ENCODE results near the gene PHF21A.
A peak's percentile ranks its signal among the peaks of the same experiment; 100 is the strongest.

The PHF21A gene

DNA sequence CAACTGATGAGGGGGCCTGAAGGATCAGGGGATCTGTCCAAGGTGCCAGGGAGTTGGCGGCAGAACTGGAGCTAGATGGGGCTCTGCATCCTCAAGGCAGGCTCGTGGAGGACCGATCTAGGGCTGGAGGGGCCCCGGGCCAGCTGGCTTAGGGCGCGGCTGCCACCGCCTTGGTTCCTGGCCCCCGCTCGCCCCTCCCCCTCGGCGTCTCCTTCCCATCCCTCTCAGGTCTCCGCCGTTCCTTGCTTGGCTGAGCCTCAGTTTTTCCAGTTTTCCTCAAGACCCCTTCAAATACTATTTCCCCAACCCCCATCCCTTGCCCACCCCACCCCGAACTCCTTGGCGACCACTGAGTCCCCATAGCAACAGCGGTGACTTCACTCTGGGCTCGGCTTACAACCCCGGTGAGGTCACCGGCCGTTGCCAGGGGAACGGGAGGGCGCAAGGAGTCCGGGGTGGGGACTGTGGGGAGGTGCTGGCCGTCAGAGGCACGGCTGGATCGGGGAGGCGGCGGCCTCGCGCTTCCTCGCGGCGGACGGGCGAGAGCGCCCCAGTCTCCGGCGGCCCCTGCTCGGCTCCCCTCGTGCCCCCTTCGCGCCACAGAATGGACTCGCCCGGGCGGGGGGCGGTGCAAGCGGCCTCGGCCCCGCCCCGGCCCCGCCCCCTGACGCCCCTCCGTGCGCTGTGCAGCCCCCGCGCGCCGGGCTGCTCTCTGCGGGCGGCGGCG lies 221.6 kb downstream of the PHF21A start:
- DNase-seq = peak; percentile 64

DNA sequence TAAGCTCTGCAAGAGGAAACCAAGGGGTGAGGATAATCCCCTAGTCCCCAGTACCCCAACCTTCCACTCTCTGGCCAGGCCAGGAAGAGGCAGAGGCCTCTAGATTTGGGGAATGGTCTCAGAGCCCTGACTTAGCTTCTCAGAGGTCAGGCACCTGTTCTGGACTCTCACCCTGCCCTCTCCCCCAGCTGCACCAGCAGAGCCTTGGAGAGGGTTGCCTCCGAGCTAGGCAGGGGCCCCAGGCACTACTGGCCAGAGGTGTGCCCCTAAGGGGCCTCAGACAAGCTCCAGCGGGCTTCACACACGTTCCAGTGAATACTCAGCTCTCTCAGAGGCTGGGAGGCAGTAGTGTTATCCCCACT lies 222.2 kb downstream of the PHF21A start:
- DNase-seq = no peak

DNA sequence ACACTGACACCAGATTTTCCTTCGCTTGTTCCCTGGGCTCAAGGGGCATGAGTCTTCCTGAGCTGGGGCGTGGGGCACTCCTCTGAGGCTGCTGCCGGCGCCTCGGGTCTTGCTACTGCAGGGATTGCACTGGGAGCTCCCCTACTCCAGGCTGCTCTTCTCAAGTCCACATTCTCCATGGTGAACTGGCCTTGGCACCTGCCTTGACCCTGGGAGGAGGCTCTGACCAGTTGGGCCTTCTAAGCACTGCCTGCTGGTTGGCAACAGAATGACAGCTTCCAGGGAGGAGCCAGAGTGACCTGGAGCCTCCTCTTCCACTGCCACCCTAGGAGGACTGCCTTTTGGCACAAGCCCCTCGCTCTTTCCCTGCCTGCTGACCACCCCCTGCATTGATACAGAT lies 223.7 kb downstream of the PHF21A start:
- no peak for DNase-seq

DNA sequence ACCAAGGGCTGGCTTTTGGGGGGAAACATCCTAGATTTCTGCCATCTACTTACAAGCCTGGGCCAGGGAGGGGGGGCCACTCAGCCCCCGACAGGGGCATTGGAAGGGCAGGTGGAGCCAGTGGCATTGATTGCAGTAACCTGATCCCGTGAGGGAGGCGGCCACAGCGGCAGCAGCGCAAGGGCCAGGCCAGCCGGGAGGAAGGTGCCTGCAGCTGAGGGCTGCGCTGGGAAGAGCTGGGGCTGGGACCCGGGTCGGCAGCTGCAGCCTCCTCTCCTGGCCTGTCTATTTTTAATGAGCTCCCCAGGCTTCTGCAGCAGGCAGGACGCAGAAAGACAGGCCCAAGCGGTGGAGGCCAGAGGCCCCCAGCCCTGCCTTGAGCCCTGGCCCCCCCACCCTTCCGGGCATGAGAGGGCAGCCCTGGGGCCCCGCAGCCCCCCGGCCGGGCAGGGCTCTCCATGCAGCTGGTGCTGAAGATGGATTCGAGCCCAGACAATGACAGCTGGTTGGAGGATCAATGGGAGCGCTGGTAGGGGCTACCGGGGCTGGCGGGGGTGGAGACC lies 224.8 kb downstream of the PHF21A start:
- no peak for DNase-seq

DNA sequence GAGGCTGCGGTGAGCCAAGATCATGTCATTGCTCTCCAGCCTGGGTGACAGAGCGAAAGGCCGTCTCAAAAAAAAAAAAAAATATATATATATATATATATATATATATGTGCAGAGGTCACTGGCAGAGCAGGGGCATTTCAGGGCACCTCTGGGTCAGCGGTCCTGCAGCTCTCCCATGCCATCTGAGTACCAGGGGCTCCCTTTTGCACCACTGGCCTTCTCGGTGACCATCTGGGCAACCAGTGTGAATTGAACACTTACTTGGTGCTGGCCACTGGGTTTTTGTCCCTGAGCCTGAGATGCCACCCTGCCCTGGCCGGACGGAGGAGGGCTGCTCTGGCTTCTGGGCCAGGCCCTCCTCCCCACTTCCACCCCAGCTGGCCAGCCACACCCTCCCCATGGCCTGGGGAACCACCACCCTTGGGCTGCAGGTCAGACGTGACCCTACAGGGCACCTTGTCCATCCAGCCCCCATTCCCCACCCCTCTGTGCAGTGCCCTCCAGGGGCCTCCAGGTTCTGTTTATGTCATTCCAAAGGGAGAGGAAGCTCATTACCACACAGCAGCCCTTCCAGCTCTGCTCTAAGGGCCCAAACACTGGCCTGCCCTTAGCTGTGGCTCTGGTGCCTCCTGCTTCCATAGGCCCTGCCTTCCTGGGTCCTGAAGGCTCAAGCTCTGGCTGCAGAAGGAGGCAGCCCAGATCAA lies 225.5 kb downstream of the PHF21A start:
- DNase-seq = no peak

DNA sequence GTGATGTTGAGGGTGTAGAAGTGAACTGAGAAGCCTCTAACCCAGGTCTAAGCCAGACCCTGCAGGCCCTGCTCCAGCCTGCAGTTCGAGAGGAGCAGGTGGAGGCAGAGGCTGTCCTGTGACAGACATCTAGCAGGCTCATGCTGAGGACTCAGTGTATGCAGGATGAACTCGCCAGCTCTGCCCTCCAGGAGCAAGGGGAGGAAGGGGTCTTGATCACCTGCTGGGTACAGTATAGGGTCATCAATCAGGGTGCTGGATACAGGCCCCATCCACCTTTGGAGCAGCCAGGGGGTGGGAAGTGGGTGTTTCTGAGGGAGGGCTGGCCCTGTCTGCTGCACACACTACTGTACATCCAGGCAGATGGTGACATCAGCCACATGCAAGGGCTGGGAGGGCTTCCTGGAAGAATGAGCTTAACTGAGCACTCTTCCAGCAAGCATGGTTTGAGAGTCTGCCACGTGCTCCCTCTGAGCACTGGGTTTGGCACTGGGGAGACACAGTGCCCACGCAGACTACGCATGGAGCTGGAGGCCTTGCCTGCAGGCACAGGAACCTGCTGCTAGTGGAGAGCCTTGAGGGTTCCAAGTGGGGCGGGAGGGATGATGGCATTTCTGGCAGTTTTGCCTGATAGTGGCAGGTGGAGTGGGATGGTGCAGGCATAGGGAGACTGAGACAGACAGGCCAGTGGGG lies 226.6 kb downstream of the PHF21A start:
- no peak for DNase-seq

DNA sequence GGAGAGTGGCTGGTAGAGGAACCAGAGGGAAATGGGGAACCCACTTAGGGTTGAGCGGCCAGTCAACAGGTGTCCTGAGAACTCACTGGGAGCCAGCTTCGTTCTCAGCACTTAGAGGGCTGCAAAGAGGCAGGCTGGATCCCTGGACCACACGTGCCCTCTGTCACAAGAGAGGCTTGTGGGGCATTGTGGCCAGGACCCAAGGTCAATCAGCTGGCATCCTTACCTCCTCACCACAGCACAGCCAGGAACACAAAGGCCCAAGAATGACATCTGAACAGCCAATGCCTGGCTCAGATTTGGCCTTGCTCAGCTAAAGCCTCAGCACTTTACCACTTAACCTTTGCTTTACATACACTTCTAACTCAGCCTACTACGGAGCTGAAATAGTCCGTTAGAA lies 228.4 kb downstream of the PHF21A start:
- DNase-seq = no peak

DNA sequence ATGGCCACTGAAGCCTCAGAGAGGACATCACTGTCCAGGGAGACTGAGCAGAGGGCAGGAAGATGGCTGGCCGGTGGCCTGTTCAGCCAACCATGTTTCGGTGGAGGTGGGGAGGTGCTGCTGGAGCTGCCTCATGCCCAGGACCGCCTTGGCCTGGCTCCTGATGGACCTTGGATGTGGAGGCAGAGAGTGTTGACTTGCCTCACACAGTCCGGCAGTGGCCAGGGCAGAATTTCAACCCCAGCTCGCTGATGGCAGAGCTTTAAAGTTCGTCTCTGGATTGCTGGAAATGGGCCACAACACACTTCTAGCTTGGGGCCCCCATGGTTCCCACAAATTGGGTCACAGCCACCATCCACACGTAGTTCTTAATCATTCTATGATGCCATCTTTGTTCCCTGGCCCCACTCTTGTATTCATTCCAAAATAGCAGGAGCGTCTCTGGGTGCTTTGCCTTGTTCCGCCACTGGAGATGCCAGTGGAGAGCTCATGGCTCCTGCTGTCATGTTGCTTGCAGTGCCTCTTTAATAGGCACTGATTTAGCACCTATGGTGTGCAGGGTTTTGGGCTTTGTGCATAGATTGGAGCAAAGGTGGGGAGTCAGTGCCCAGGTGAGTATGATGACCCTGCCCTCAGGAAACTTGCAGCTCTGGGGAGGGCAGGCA lies 230.2 kb downstream of the PHF21A start:
- DNase-seq = no peak

DNA sequence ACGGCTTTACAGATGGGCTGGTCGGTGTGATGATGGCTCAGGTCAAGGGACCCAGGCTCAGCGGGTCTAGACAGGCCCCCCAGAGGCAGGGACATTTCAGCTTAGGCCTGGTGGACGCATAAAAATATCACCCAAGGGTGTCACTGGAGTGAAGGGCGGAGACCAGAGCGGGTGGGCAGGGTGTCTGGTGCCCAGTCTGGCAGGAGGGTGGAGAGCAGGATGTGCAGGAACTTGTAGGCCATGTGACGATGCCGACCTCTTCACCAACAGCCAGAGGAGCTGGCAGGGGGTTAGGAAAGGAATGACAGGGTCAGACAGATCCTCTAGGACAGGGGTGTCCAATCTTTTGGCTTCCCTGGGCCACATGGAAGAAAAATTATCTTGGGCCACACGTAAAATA lies 231.3 kb downstream of the PHF21A start:
- DNase-seq = no peak

DNA sequence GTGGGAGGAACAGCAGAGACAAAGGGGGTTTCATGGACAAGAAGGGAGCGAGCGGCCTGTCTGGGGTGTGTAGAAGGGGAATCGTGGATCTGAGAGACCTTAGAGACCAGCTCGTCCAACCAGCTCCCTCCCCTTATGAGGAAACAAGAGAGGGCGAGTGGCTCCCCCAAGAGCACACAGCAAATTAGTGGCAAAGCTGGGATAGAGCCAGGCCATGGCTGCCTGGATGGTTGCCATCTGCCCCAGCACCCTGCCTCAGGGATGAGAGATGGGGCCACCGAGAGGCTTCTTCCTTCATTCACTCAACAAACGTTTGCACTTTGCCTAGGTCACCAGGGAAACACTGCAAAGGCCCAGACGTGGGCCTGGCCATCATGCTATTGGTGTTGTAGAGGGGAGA lies 231.7 kb downstream of the PHF21A start:
- DNase-seq = no peak

DNA sequence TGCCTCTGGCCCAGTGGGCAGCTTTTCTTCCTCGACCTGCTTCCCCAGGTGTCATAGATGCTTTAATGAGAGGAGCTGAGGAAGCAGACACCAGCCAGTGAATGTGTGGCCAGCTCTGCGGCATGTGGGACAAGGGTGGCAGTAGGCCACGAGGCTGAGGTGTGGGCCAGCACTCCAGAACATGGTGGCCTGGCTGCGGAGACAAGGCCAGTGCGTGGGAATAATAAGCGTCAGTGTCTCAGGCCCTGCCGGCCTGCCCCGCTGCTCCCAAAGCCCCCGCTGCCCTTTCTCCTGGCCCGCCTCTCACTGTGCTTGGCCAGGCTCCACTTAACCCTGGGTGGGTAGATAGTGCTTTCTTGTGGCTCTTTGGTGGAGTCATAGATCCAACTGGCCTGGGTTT lies 233.7 kb downstream of the PHF21A start:
- no peak for DNase-seq

DNA sequence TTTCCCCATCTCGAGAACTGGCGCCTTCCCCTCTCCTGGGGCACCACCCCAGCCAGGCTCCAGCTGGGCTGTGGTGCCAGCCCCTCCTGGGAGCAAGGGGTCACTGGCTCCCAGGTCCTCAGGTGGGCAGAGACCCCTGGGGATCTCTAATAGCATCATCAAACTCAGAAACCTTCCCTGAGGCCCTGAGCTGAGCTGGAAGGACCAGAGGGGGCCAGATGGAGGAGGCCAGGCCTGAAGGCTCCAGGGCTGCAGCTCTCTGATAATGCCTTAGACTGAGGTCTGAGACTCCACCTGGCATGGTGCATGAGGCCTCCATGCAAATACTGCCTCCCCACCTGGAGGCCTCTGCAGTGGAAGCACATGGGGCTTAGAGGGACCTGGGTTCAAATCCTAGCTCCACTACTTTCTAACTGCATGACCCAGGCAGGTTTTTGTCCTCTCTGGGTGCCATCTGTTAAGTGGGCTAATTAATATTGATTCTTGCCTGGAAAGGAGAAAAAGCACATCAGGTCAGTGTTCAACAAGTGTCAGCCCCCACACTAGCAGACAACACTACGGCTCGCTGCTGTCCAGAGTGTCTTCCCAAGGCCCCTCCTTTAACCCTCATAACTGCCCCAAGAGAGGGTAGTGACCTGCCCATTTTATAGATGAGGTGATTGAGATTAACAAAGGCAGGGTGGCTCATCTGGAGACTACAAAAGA lies 234.3 kb downstream of the PHF21A start:
- no peak for DNase-seq

DNA sequence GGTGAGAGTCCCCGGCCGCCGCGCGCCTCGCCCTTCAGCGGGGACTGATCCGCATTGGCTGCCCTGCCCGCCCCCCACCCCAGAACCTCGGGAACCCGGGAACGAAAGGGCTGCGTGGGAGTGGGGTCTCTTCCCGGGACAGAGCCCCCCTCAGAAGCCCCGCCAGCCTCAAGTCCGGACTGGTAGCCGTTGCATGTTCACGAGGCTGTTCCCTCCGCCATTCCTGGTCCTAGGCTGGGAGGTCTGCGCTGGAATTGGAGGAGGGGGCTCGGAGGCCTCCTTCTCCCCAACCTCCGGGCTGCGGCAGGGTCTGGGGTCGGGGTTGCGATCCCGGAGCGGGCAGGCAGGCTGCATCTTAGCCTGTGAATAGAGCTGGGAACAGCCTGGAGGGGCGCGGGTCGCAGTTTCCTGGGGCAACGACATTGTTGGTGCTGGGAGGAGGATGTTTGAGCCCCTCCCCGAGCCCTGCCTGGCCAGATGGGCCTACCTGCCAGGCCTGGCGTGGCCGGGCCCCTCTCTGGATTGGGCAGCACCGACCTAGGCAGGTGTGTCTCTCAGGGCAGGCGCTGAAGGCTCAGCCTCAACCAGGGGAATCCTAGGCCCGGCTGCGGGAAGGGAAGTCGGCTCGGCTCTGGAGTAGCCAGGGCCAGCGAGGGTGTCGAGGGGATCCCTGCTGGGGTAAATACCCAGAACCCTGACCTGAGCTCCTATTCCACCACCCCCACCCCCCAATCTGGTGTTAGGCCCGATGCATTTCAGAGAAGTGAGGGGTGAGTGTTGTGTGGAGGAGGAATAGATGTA lies 235.1 kb downstream of the PHF21A start:
- no peak for DNase-seq

DNA sequence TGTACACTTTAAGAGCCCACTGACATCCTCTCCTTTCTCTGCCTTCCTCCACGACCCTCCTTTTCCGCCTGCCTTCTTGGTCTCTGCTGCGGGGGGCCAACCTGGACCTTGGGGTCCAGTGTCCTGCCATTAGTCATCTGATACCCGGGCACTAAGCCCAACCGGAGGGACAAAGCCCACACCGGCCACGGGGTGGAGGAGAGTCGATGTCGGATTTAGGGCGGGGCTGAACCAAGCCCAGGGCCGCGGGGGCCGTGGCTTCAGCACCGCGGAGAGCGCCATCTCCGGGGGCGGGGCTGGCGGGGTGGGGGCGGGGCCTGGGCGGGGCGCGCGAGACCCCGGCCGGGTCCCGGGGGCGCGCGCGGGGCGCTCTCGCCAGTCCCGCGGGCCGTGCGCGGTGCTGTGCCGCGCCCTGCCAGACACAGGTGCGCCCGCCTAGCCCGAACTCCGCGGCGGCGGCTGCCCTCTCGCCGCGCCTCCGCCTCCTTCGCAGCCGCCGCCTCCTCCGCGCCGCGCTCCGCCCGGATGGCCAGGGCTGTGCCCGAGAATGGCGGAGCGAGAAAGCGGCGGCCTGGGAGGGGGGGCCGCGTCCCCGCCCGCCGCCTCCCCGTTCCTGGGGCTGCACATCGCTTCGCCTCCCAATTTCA lies 235.9 kb downstream of the PHF21A start, which contains the start of gene MAPK8IP1:
MAPK8IP1 (plus strand) TSS at position 378 of the 647 bp plus-strand sequence; CDS start at position 548, 170 bp downstream.
- no peak for DNase-seq

DNA sequence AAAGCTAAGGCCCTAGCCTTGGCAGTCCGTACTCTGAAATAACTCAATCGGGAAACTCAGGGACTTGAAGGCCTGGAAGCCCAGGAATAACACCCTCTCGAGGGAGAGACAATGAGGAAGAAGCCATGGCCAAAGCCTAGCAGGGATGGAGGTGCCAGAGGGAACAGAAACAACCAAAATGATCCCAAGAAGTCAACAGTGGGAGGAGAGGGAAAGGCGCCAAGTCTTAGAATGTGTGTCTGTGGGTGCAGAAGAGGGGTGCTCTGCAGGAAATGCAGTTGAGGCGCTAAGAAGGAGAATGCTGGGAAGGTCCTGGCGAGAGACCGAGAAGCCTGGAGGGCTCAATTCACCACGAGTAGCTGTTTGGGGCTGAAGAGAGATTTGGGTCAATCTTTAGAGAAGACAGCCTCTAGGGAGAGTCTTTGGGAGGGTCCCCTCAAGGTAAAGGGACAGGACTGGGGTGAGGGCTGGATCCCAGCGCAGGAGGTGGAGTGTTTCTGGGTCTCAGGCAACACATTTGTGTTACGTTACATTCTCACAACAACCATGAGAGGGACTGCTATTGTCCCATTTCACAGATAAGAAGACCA lies 236.6 kb downstream of the PHF21A start:
- DNase-seq = no peak
